GM19468 (cell line): Measurements from ENCODE around the gene TRIP6.
"Not testable (repeated sequence)": the region's sequence is repeated elsewhere in the genome, so short reads cannot be mapped to it uniquely, and the experiment has no call there.

ENCODE experiments used
- ATAC-seq: cut with Tn5 transposase; IDR thresholded peaks from one replicate; pipeline ENCODE4 v1.9.1; 2021; ENCODE audit warnings: mild to moderate bottlenecking, moderate library complexity, moderate number of reproducible peaks; ENCODE audit not compliant: unreplicated experiment; ENCODE audit errors: extremely low read depth

TRIP6 gene

DNA sequence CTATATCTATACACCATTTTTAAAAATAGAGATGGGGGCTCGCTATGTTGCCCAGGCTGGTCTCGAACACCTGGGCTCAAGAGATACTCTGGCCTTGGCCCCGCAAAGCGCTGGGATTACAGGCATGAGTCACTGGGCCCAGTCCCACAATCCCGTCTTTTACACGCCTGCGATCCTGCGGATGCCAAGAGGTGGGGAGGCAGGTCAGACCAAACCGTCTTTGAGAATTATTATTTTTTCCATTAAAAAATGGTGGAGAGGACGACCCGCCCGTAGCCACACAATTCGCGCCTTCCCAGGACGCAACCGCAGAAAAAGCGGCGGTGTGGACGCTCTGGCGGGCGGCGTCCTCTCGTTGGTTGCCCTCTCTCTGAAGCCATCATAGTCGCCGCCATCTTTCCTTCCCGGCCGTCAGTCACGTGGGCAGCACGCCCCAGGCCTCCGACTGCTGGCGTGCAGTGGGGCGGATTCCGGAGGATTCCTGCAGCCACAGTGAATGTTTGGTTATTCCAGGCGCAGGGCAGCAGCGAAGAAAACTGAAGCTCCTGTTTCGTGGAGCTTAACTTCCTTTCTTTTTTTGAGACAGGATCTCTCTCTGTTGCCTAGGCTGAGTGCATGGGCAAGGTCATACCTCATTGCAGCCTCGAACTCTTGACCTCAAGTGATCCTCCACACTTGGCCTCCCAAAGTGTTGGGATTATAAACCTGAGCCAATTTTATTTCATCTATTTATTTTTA is 29.9 kb upstream of the TRIP6 start:
- peak; percentile 39 for ATAC-seq

DNA sequence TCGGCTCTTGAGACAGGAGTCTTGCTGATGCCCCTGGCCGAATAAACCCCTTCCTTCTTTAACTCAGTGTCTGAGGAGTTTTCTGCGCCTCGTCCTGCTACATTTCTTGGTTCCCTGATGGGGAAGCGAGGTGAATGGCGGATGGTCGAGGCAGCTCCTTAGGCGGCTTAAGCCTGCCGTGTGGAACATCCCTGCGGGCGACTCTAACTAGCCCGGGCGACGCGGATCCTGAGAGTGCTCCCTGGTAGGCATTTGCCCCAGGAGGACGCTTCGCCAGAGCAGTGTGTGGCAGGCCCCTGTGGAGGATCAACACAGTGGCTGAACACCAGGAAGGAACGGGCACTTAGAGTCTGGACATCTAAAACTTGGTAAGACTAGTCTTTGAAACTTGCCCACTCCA is 27.8 kb upstream of the TRIP6 start:
- ATAC-seq, result no peak

DNA sequence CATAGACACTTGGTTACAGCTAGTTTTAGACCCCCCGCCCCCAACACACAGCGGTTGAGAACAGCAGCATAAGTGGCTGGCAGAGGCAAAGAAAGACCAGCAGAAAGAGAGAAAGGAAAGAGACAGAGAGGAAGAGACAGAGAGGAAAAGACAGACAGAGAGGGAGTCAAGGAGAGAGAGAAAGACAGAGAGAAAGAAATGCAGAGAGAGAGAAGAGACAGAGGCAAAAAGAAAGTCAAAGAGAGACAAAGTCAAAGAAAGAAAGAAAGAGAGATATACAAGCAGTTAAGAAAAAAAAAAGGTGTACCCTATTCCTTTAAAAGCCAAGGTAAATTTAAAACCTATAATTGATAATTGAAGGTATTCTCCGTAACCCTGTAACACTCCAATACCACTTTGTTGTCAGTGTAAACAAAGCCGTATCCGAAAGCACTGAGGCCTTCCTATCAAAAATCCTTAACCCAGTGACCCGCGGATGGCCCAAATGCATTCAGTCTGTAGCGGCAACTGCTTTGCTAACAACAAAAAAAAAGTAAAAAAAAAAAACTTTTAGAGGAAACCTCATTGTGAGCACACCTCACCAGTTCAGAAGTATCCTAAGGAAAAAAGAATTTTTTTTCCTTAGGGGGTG is 26.6 kb upstream of the TRIP6 start:
- ATAC-seq, result no peak

DNA sequence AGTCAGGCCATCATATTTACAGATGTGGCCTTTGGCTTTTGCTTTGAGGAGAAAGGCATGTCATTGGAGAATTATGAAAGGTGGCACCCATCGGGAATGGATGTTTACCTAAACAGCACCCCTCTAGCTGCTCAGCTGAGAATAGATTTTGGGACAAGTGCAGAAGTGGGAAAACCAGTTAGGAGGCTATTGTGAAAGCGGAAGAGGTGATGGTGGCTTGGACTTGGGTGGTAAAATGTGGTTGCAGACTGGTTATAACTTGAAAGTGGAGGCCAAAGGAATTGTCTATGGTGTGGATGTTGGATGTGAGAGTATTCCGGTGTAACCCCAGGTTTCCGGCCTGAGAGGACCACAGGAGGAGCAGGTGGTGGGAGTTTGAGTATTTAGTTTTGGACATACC is 19.8 kb upstream of the TRIP6 start:
- no peak for ATAC-seq

DNA sequence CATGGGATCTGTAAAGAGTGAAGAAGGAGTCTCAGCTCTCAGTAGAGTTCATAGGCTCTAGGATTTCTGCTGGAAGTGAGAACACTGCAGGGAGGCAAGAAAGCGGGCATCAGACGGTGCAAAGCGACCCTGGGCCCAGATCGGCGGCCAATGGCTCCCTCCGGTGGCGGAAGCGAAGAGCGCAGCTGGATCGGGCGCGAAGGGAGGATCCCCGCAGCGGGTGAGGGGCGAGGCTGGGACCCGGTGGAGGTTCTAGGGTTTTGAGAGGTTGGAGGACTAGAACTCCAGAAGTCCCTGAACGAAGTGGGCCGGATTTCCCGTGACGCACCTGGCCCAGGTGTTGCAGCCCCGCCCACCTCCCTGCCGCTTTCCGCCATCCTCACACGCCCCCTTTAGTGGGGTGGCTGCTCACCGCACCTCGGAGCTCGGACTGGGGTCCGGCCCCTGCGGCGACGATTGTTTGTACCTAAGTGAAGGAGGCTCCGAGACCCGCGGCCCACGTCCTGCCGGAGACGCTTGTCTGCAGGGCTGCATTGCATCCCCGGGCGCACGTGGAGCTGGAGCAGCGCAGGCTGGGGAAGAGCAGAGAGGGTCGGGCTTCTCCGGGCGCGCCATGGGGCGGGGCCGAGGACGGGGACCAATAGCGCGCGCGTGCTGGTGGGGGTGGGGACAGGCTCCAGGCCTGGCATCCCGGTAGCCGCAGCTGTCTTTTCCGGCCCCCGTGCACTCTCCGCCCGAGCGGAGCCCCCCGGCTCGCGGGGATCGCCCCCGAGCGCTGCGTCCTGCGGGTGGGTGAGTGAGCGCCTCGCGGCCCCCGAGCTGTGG is 14.9 kb upstream of the TRIP6 start, which contains the start of gene SLC12A9:
Gene SLC12A9 (plus strand): TSS at position 666 of the 825 bp plus-strand sequence. CDS start 1,485 bp downstream, outside the sequence.
- ATAC-seq, result no peak

DNA sequence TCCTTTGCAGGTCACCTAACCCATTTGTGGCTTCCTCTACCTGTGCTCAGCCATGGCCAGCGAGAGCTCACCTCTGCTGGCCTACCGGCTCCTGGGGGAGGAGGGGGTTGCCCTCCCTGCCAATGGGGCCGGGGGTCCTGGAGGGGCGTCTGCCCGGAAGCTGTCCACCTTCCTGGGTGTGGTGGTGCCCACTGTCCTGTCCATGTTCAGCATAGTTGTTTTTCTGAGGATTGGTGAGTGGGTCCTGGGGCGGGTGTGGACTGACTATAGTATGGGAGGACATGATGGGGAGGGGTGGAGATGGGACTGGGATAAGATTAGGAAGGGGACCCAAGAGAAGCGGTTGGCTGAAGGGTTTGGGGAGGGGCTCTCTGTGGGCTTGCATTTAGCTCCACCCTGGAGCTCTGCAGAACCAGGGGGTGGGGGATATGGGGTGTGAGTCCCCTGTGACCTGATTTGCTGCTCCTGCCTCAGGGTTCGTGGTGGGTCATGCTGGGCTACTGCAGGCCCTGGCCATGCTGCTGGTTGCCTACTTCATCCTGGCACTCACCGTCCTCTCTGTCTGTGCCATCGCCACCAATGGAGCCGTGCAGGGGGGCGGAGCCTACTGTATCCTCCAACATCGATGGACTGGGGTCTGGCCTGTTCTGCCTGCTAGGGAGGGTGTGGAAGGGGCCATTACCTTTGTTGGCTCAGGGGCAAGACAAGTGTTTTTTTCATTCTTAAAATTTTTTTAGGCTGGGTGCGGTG is 12.9 kb upstream of the TRIP6 start:
- no peak for ATAC-seq

DNA sequence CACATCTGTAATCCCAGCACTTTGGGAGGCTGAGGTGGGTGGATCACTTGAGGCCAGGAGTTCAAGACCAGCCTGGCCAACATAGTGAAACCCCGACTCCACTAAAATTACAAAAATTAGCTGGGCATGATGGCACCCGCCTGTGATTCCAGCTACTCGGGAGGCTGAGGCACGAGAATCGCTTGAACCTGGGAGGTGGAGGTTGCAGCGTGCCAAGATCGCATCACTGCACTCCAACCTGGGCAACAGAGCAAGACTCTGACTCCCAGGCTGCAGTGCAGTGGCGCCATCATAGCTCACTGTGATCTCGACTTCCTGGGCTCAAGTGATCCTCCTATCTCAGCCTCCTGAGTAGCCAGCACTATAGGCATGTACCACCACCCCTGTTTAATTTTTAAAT is 12.3 kb upstream of the TRIP6 start:
- not testable (repeated sequence) for ATAC-seq

DNA sequence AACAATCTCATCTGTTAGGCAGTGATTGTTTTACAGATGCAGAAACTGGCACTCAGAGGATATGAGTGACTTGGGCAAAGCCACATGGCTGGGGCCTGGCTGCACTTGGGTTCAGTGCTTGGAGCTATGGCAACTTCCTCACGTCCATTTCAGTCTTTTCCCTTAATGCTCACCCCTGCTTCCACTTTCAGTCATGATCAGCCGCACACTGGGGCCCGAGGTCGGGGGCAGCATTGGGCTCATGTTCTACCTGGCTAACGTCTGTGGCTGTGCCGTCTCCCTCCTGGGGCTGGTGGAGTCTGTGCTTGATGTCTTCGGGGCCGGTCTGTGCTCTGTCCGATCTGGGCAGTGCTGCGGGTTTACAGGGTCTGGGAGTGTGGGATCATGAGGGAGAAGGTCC is 11.7 kb upstream of the TRIP6 start:
- ATAC-seq, result no peak

DNA sequence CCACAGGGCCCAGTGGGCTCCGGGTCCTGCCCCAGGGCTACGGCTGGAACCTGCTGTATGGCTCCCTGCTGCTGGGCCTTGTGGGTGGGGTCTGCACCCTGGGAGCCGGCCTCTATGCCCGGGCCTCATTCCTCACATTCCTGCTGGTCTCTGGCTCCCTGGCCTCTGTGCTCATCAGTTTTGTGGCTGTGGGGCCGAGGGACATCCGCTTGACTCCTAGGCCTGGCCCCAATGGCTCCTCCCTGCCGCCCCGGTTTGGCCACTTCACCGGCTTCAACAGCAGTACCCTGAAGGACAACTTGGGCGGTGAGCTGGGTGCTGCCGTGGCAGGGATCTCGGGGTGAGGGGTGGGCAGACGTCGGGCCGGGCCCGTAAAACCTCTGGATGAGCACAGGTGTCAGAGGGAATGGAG is 10.3 kb upstream of the TRIP6 start:
- ATAC-seq, result no peak

DNA sequence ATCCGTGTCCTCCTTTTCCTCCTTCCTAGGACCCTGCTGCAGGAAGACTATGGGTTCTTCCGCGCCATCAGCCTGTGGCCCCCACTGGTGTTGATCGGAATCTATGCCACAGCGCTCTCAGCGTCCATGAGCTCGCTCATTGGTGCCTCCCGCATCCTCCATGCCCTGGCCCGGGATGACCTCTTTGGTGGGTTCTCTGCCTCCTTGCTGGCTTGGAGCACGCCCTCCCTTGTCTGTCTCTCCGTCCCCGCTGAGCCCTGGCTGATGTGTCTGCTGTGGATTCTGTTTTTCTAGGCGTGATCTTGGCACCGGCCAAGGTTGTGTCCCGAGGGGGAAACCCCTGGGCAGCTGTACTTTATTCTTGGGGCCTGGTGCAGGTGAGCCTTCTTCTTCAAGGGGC is 7.3 kb upstream of the TRIP6 start:
- no peak for ATAC-seq

DNA sequence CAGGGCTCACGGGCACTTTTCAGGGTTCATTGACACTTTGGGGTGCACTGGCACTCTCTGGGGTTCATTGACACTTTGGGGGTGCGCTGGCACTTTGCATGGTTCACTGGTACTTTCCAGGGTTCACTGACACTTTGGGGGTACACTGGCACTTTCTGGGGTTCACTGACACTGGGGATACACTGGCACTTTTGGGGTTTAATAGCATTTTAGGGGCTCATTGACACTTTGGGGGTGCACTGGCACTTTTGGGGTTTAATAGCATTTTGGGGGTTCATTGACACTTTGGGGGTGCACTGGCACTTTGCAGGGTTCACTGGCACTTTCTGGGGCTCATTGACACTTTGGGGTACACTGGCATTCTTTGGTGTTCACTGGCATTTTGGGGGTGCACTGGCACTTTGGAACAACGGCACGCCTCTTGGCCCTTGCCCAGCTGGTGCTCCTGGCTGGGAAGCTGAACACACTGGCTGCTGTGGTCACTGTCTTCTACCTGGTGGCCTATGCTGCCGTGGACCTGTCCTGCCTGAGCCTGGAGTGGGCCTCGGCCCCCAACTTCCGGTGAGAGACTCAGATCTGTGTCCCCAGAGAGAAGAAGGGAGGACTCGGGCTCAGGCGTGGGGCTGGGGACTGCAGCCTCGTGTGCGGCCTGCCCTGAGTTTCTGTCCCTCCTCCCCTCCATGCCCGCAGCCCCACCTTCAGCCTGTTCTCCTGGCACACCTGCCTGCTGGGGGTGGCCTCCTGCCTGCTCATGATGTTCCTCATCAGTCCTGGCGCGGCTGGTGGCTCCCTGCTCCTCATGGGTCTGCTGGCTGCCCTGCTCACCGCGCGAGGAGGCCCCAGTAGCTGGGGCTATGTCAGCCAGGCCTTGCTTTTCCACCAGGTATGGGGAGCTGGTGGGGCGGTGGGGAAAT is 6.2 kb upstream of the TRIP6 start:
- no peak for ATAC-seq

DNA sequence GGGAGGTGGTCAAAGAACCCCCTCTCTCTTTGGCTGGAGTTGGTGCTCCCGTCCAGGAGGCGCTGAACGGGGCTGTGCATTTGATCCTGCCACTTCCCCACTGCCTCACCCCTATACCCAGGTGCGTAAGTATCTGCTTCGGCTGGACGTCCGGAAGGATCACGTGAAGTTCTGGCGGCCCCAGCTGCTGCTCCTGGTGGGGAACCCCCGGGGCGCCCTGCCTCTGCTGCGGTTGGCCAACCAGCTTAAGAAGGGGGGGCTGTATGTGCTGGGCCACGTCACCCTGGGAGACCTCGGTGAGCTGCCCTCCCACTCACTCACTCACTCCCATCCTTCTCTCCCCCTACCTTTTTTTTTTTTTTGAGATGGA is 5.6 kb upstream of the TRIP6 start:
- ATAC-seq, result no peak

DNA sequence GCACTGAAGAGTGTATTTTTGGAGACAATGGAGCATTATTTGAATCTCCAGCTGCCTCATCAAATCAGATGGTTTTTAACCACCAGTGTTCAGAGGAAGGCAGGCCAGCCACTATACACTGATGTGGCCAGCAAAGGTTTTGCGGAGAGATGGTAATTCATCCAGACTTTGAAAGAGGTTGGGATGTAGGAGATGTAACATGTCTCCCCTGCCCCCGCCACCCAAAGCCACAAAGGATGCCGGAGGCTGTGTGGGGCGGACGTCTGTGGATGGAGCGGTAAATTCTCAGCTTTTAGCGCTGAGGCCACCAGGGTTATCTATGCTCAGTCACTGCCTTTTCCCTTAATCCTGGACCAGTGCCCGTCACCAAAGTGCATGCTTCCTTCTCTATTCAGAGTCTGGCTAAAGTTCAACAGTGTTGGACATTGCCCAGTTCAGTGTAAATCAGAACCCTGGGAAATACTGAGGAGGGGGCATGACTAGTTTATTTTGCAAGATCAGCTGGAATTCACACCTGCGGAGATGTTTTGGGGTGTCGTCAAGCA is 3.7 kb upstream of the TRIP6 start:
- no peak for ATAC-seq

DNA sequence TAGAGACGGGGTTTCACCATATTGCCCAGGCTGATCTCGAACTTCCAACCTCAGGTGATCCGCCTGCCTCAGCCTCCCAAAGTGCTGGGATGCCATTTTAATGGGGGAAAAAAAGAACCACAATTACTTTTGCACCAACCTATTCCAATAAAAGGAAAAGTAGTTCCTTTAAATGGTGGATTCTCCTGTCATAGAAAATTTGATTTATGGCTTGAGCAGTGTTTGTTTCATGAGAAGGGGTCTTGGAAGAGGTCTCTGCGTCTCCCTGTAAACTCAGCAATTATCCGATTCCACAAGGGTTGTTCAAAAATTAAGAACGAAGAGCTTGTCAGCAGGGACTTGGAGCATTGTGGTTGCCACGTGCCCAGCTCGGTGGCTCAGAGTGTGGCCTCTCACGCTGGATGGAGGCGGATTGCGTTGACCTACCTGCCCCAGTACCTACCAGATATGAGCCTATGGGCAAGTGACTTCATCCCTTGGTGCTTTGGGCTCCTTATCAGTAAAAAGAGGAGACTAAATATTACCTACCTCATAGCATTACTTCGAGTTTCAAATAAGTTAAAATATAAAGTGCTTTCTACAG is 2.8 kb upstream of the TRIP6 start:
- no peak for ATAC-seq

DNA sequence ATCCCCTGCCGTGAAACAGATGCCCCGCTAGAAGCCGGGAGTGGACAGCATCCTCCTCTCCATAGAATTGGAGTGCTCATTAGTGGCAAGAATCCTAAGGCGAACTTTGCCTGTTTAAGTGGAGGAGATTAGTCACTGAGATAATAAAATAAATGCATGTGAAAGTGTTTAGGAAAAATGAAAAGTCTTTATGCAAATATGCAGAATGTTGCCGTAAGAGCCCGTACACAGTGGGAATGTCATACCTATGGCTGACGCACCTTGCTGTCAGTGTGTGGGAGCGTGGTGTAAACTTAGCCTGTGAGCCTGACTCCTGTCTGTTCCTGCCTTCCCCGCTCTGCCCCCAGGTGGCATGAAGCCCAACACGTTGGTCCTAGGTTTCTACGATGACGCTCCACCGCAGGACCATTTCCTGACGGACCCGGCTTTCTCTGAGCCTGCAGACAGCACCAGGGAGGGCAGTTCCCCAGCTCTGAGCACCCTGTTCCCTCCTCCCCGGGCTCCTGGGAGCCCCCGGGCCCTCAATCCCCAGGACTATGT is 1.7 kb upstream of the TRIP6 start:
- no peak for ATAC-seq

DNA sequence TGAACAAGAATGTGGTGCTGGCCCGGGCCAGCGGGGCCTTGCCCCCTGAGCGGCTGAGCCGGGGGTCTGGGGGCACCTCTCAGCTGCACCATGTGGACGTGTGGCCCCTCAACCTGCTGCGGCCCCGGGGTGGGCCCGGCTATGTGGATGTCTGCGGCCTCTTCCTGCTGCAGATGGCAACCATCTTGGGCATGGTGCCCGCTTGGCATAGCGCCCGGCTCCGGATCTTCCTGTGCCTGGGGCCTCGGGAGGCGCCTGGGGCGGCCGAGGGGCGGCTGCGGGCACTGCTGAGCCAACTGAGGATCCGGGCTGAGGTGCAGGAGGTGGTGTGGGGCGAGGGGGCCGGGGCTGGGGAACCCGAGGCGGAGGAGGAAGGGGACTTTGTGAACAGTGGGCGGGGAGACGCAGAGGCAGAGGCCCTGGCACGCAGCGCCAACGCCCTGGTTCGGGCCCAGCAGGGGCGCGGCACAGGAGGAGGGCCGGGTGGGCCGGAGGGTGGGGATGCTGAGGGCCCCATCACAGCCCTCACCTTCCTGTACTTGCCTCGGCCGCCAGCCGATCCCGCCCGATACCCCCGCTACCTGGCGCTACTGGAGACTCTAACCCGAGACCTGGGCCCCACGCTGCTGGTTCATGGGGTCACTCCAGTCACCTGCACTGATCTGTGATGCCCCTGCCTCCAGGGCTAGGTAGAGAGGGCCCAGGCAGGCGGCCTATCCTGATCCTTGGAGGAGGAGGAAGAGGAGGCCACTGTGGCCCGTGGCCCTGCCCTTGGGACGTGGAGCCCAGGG is 1.1 kb upstream of the TRIP6 start:
- ATAC-seq, result no peak

DNA sequence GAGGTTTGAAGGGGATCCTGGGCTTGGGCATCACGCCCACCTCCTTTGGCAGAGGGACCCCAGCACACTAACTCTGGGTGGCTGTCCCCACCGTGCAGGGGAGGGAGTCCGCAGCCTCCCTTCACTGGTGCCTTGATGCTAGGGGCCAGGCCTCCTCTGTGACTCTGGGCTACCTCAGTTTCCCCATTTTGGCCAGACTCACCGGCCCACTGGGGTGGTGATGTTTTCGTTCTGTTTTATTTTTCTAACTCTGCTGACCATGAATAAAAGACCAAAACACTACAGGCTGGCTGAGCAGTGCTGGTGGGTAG is 503 bp upstream of the TRIP6 start:
- ATAC-seq, result no peak
